ENCODE data around the gene UCHL5.

UCHL5 gene, protein sequence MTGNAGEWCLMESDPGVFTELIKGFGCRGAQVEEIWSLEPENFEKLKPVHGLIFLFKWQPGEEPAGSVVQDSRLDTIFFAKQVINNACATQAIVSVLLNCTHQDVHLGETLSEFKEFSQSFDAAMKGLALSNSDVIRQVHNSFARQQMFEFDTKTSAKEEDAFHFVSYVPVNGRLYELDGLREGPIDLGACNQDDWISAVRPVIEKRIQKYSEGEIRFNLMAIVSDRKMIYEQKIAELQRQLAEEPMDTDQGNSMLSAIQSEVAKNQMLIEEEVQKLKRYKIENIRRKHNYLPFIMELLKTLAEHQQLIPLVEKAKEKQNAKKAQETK

DNA sequence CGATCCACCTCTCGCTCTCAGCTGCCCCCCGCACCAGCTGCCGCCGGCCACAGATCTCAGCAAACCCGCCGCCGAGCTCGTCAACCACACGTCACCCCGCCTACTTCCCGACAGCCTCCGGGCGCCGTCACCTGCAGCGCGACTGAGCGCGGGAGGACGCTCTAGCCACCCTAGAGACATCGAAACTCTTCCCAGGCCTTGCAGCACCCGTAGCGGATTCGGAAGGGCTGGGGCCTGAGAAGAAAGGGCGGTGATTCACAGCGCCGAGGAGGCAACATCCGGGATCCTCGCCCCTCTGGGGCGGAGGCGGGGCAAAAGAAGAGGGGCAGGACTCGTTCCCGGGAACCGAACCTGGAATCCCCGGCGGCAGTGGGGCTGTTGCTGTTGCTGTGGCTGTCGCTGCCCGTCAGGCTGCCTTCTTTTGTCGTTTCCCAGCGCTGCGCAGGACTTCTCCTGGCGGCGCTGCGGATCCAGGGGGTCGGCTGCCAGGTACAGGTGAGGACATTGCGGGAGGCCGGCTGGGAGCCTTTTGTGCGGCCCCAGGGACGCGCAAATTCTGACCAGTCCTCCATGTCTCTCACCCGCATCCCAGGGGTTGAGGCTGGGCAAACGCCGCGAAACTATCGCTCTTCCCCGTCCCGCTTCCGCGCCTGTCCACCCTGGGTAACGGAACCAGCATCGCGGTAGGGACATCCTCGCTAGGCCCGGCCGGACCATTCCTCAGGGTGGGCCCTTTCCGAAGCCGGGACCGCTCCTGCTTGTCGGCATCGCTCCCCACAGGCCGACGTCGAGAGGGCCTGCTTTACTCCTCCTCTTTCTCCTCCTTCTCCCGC is at the start of gene UCHL5, which contains the start of gene RO60:
UCHL5 (minus strand) TSS at position 79 of the 833 bp plus-strand sequence. CDS start 100 bp downstream, outside the sequence.
RO60 (plus strand) TSS at position 331 of the 833 bp plus-strand sequence. CDS start 9,443 bp downstream, outside the sequence.
- DNase-seq = peak; percentile 96
- CTCF ChIA-PET = interaction anchor here (0.9 to 1.8 kb wide), 3 partner anchors 12 to 253 kb away, joined by 3 to 11 read pairs (median 6); no protein-coding TSS in a partner anchor
- Mint-ChIP-seq H3K9me3 (no peaks in the 10 kb centered on the region), H3K27ac (peak within 1 kb of the TSS; percentile 99), H3K4me1 (peaks cover 52% of the 10 kb centered on the region), H3K36me3 (peaks cover 23% of the 10 kb centered on the region), H3K4me3 (peak within 1 kb of the TSS; percentile 99), H3K27me3 (peaks cover 5% of the 10 kb centered on the region)

DNA sequence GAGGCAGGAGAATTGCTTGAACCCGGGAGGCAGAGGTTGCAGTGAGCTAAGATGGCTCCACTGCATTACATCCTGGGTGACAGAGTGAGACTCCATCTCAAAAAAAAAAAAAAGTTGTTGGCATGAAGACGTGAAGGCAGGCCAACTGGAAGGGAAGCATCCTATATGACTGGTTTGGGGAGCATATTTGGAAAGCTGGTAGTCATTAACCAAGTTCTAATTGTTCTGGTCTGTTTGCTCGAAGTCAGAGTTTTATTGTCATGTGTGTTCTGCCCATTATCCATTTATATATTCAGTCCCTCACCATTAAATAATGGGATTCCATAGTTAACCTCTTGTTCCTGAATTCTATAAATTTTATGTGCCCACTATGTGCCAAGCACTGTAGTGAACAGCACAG is 49.3 kb upstream of the UCHL5 start:
- CTCF ChIA-PET = interaction anchor here (0.8 kb wide), 1 partner anchor 13 kb away, joined by 3 read pairs; the partner anchor contains the start of gene CDC73
- Mint-ChIP-seq H3K4me1 (peaks cover 19% of the 10 kb centered on the region), H3K27ac (no peak overlapping the region), H3K4me3 (no peak overlapping the region), H3K27me3 (peaks cover 20% of the 10 kb centered on the region), H3K36me3 (no peaks in the 10 kb centered on the region), H3K9me3 (no peaks in the 10 kb centered on the region)
- DNase-seq = no peak

DNA sequence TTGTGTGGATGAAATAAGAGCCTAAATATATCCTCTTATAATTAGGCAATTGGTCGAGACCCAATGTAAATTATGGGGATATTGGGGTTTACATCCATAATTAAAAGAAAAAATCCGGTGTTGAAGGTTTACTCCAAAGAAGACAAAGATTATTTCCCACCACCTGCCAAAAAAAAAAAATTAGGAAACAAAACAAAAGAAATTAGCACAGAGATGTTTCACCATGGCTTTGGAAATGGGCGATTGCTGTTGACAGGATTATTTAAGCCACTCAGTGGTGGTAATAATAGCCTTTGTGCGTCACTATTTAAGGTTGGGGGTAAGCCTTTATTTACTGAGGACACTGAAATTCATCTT is 46.6 kb upstream of the UCHL5 start:
- peaks cover 1% of the 10 kb centered on the region for H3K36me3 Mint-ChIP-seq
- H3K4me3 Mint-ChIP-seq = peak overlapping the region; percentile 95
- H3K9me3 Mint-ChIP-seq = no peaks in the 10 kb centered on the region
- DNase-seq = no peak
- H3K27me3 Mint-ChIP-seq = peaks cover 20% of the 10 kb centered on the region
- CTCF ChIA-PET = no interaction called here
- peak overlapping the region; percentile 79 for H3K27ac Mint-ChIP-seq
- peaks cover 24% of the 10 kb centered on the region for H3K4me1 Mint-ChIP-seq

DNA sequence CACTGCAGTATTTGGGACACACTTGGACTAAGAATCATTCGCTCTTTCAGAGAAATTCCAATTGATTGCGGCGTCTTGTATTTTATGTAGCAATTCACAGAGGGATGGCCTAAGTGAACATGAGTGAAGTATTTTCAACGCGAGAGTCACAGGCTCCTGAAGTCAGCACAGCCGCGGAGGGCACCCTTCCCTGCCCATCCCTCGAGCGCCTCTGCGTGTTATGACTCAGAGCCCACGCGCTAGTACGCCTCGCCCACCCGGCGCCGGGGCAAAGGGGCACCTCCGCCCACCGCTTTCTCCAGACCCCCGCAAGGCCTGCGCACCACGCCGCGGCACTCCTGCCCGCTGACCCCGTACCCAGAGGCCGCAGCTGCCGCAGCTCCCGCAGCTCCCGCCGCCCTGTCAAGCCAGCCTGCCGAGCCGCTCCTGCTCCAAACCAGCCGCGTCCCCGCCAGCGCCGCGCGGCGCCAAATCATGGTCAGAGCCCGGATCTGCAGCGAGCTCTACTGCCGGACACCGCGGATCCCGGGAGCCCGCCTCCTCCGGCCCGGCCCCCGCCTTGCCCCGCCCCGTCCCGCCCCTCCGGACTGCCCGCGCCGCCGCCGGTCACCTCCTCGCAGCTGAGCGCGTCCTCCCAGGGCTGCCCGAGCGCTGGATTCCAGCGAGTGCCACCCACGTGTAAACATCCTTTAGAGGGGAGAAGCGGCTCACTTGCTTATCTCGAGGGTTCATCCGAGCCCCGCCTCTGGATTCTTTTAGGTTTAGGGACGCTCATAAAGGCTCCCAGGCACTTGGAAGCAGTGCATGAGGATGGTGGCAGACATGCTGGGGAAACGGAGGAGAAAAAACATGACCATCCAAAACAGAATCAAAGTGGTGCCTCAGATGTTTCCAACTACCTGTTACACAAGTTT is 46.0 kb upstream of the UCHL5 start, which contains the start of gene GLRX2:
GLRX2 (minus strand) TSS at position 508 of the 914 bp plus-strand sequence; CDS start at position 476, 32 bp downstream.
- DNase-seq = peak; percentile 74
- Mint-ChIP-seq H3K27me3 (peaks cover 20% of the 10 kb centered on the region), H3K27ac (peak within 1 kb of the TSS; percentile 87), H3K9me3 (no peaks in the 10 kb centered on the region), H3K36me3 (peaks cover 7% of the 10 kb centered on the region), H3K4me3 (peak within 1 kb of the TSS; percentile 95), H3K4me1 (peaks cover 24% of the 10 kb centered on the region)
- CTCF ChIA-PET = no interaction called here

DNA sequence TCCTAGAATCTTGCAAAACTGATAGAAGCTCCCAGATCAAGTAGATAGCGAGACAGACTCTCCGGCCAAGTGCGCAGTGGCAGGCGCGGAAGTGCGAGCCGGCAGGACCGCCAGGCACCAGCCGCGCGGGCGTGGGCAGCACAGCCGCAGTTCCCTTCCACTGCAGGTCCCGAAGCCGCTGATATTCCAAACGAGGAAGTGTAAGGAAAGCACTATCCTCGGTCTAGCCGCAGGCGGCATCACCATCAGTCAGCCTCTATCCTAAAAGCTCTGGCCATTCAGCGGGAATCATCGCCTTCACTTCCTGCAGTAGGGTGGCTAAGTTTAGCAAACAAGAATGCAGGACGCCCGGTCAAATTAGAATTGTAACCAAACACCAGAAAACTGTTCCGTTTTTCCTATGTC is 45.3 kb upstream of the UCHL5 start:
- Mint-ChIP-seq H3K27ac (peak overlapping the region; percentile 87), H3K4me3 (peak overlapping the region; percentile 95), H3K36me3 (peaks cover 10% of the 10 kb centered on the region), H3K9me3 (no peaks in the 10 kb centered on the region), H3K4me1 (peaks cover 24% of the 10 kb centered on the region), H3K27me3 (peaks cover 20% of the 10 kb centered on the region)
- DNase-seq = peak; percentile 38
- CTCF ChIA-PET = interaction anchor here (1.0 kb wide), 1 partner anchor 85 kb away, joined by 3 read pairs; no protein-coding TSS in a partner anchor

DNA sequence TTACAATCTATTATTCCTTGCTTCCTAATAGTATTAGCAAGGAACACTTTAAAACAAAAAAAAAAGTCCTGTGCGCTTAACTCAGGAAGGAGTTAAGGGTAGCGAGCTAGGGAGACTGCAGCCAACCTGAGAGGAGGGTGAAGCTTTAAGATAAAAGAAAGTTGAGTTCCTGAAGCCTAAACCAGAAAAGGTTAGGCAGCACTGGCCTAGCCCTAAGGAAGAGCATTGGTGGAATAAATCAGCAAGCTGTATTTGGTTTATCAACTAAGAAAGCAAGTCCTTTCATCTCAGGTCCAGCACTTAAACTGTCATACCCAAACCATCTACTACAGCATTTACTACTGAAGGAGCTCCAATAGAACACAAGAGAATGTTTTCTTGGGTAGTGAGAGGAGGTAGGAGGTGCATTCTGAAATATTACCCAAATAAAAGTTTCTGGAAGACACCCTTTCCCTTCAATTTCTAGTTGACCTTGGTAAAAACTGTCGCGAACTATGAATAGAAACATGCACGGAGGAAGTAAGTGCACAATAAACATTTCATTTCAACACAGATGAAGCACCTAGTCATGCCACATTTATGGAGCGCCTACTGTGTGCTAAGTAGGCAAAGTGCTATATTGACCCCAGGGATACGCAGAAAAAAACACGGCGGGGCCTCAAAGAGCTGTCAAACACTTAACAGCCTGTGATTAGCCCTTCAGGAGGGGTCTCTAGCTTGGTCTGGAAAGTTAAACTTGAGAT is 44.8 kb upstream of the UCHL5 start:
- Mint-ChIP-seq H3K36me3 (peaks cover 10% of the 10 kb centered on the region), H3K4me1 (peaks cover 24% of the 10 kb centered on the region), H3K9me3 (no peaks in the 10 kb centered on the region), H3K4me3 (peak overlapping the region; percentile 95), H3K27ac (no peak overlapping the region), H3K27me3 (peaks cover 20% of the 10 kb centered on the region)
- no peak for DNase-seq
- CTCF ChIA-PET = interaction anchor here (1.0 kb wide), 2 partner anchors 19 to 85 kb away, joined by 3 to 4 read pairs; no protein-coding TSS in a partner anchor

DNA sequence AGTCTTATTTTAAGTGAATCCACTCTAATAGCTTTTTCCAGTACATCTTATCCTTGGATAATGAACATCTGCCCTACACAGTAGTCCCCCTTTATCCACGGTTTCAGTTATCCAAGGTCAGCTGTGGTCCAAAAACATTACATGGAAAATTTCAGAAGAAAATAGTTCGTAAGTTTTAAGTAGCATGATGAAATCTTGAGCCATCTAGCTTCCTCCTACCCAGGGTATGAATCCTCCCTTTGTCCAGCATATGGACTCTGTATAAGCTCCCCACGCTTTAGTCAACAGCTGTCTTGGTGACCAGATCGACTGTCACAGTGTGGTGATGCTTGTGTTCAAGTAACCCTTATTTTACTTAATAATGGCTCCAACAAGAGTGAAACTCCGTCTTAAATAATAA is 43.5 kb upstream of the UCHL5 start:
- CTCF ChIA-PET = interaction anchor here (1.4 kb wide), 1 partner anchor 9 kb away, joined by 5 read pairs; no protein-coding TSS in a partner anchor
- Mint-ChIP-seq H3K27me3 (peaks cover 13% of the 10 kb centered on the region), H3K9me3 (no peaks in the 10 kb centered on the region), H3K4me1 (peaks cover 24% of the 10 kb centered on the region), H3K27ac (no peak overlapping the region), H3K4me3 (no peak overlapping the region), H3K36me3 (peaks cover 10% of the 10 kb centered on the region)
- no peak for DNase-seq

DNA sequence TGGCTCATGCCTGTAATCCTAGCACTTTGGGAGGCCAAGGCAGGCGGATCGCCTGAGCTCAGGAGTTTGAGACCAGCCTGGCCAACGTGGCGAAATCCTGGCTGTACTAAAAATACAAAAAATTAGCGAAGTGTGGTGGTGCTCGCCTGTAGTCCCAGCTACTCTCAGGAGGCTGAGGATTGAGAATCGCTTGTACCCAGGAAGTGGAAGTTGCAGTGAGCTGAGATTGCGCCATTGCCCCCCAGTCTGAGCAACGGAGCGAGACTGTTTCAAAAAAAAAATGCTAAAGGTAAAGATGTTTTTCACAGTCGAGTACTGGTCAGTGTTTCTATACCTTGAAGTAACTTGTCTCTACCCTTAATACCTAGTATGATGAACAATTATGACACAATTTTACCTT is 35.0 kb upstream of the UCHL5 start:
- DNase-seq = no peak
- Mint-ChIP-seq H3K4me1 (no peaks in the 10 kb centered on the region), H3K4me3 (no peak overlapping the region), H3K27ac (no peak overlapping the region), H3K36me3 (peaks cover 28% of the 10 kb centered on the region), H3K9me3 (no peaks in the 10 kb centered on the region), H3K27me3 (no peaks in the 10 kb centered on the region)
- CTCF ChIA-PET = interaction anchor here (1.1 kb wide), 1 partner anchor 8 kb away, joined by 5 read pairs; no protein-coding TSS in a partner anchor

DNA sequence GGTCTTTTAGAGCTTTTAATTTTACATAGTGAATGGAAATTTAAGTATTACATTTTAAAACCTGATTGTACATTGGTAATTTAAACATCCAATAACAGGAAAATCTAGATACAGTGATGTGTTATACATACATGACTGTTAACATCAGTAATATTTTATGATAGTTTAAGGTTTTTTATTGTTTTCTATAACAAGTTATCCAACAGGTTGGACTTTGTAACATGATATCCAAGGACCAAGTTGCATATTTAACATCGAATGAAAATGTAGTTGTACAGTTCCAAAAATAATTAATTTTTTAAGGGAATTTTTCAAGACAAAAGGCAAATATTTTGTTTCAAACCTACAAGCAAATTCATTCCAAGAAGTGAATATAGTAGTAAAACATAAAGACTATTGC is 31.7 kb upstream of the UCHL5 start:
- peaks cover 24% of the 10 kb centered on the region for H3K36me3 Mint-ChIP-seq

DNA sequence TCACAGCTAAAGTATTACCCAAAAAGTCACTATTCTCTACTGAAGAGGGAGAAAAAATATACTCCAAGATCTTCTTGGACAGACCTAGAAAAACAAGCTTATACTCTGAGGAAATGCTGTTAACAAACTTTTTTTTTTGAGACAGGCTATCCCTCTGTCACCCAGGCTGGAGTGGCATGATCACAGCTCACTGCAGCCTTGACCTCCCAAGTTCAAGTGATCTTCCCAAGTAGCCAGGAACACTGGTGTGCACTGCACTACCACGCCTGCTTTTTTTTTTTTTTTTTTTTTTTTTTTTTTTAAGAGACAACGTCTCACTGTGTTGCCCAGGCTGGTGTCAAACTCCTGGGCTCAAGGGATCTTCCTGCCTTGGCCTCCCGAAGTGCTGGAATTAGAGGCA is 28.7 kb upstream of the UCHL5 start:
- H3K4me3 Mint-ChIP-seq = no peak overlapping the region
- no peaks in the 10 kb centered on the region for H3K9me3 Mint-ChIP-seq
- H3K4me1 Mint-ChIP-seq = no peaks in the 10 kb centered on the region
- peaks cover 30% of the 10 kb centered on the region for H3K36me3 Mint-ChIP-seq
- CTCF ChIA-PET = no interaction called here
- H3K27ac Mint-ChIP-seq = no peak overlapping the region
- no peak for DNase-seq
- H3K27me3 Mint-ChIP-seq = no peaks in the 10 kb centered on the region

More for the DNA sequence above, 31.7 kb upstream of the UCHL5 start:
- DNase-seq = no peak
- Mint-ChIP-seq H3K4me3 (no peak overlapping the region), H3K27ac (no peak overlapping the region), H3K4me1 (no peaks in the 10 kb centered on the region), H3K27me3 (no peaks in the 10 kb centered on the region), H3K9me3 (no peaks in the 10 kb centered on the region)
- CTCF ChIA-PET = no interaction called here

DNA sequence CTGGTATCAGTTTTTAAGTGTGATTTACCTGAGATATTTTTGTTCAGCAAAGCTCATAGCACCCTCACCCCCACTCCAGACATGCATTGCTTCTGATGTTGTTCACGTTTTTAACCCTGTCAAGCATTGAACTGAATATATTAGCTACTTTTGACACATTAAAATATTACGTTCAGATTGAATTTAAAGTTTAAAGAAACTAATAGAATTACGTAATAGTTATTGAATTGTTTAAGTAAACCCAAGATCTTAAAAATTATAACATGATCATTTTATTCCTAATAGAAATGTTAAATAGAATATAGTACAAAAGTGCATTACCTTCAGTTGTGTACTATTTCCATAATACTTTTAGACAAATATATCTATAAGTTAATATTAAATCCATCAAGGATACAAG is 27.2 kb upstream of the UCHL5 start:
- Mint-ChIP-seq H3K27ac (no peak overlapping the region), H3K4me3 (no peak overlapping the region), H3K36me3 (peaks cover 35% of the 10 kb centered on the region), H3K27me3 (no peaks in the 10 kb centered on the region), H3K9me3 (no peaks in the 10 kb centered on the region), H3K4me1 (no peaks in the 10 kb centered on the region)
- DNase-seq = no peak
- CTCF ChIA-PET = no interaction called here

DNA sequence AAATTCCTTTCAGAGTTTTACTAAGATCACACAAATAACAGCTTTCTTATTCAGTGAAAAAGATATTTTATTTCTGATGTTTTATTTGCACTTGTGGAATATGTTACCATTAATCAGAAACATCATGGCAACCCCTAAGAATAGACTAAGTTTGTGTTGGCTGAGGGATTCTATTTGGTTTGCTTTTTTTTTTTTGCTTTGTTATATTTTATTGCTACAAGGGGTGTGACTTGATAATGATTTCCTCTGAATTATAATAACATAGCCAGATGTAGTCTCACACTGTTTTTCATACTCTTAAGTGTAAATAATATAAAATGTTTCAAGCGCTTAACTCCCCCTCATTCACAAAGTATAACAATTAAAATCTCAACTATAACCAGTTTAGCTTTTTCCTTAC is 26.1 kb upstream of the UCHL5 start:
- Mint-ChIP-seq H3K27me3 (no peaks in the 10 kb centered on the region), H3K4me1 (no peaks in the 10 kb centered on the region), H3K4me3 (no peak overlapping the region), H3K9me3 (no peaks in the 10 kb centered on the region), H3K36me3 (peaks cover 37% of the 10 kb centered on the region), H3K27ac (no peak overlapping the region)
- DNase-seq = no peak
- CTCF ChIA-PET = interaction anchor here (0.7 to 0.9 kb wide), 4 partner anchors 16 to 279 kb away, joined by 3 to 4 read pairs (median 3); no protein-coding TSS in a partner anchor
